CD1c-positive myeloid dendritic cell (primary cell): Measurements from ENCODE around the gene ELL2.

Experiments
- DNase-seq: peaks from one replicate; pipeline ENCODE4 v3.0.0-alpha.2; 2016; ENCODE audit errors: extremely low spot score

Gene ELL2

GRCh38 chr5:95880081-95880926 lies 81.3 kb downstream of the ELL2 start:
- no peak for DNase-seq

GRCh38 chr5:95879661-95880060 lies 82.0 kb downstream of the ELL2 start:
- DNase-seq = no peak

- DNase-seq = no peak
These were observed 83.0 kb downstream of the ELL2 start for GRCh38 chr5:95878417-95879323.

- DNase-seq = no peak
These were observed 84.9 kb downstream of the ELL2 start for GRCh38 chr5:95876782-95877181.

- DNase-seq = no peak
These were observed 87.4 kb downstream of the ELL2 start for GRCh38 chr5:95874246-95874645.

- no peak for DNase-seq
These were observed 88.3 kb downstream of the ELL2 start for GRCh38 chr5:95873351-95873750.

- no peak for DNase-seq
These were observed 89.0 kb downstream of the ELL2 start for GRCh38 chr5:95872346-95873268.

- no peak for DNase-seq
These were observed 90.4 kb downstream of the ELL2 start for GRCh38 chr5:95871146-95871806.

GRCh38 chr5:95870105-95870672 lies 91.5 kb downstream of the ELL2 start:
- DNase-seq = peak; percentile 86

GRCh38 chr5:95869173-95869855 lies 92.3 kb downstream of the ELL2 start:
- peak; percentile 74 for DNase-seq

- DNase-seq = no peak
These were observed 93.5 kb downstream of the ELL2 start for GRCh38 chr5:95868136-95868535.

- DNase-seq = no peak
These were observed 95.1 kb downstream of the ELL2 start for GRCh38 chr5:95866435-95867040.

- peak; percentile 36 for DNase-seq
These were observed 96.6 kb downstream of the ELL2 start for GRCh38 chr5:95864944-95865504.

GRCh38 chr5:95864456-95864855 lies 97.2 kb downstream of the ELL2 start:
- DNase-seq = no peak

GRCh38 chr5:95863383-95863757 lies 98.3 kb downstream of the ELL2 start:
- DNase-seq = peak; percentile 74

GRCh38 chr5:95862671-95863382 lies 98.8 kb downstream of the ELL2 start:
- DNase-seq = peak; percentile 73

- DNase-seq = peak; percentile 43
These were observed 99.6 kb downstream of the ELL2 start for GRCh38 chr5:95861864-95862561.

- peak; percentile 90 for DNase-seq
These were observed 100.3 kb downstream of the ELL2 start for GRCh38 chr5:95861221-95861863.
